ENCODE measurements around the gene KCNAB1. TPM values are rescaled to one million over a fixed set of nuclear protein-coding genes. Genes with fewer than 3 reads are reported as not detected.
"Not testable (repeated sequence)": the region's sequence is repeated elsewhere in the genome, so short reads cannot be mapped to it uniquely, and the experiment has no call there.

KCNAB1 gene
- total RNA-seq, 1 donor from 2014 or later, result 0.79 TPM

- no peaks in the 10 kb centered on the region for H3K4me1 Mint-ChIP-seq
- no peak for DNase-seq (ENCODE audit: low read depth, low spot score)
- TF ChIP-seq, protein P1, sequence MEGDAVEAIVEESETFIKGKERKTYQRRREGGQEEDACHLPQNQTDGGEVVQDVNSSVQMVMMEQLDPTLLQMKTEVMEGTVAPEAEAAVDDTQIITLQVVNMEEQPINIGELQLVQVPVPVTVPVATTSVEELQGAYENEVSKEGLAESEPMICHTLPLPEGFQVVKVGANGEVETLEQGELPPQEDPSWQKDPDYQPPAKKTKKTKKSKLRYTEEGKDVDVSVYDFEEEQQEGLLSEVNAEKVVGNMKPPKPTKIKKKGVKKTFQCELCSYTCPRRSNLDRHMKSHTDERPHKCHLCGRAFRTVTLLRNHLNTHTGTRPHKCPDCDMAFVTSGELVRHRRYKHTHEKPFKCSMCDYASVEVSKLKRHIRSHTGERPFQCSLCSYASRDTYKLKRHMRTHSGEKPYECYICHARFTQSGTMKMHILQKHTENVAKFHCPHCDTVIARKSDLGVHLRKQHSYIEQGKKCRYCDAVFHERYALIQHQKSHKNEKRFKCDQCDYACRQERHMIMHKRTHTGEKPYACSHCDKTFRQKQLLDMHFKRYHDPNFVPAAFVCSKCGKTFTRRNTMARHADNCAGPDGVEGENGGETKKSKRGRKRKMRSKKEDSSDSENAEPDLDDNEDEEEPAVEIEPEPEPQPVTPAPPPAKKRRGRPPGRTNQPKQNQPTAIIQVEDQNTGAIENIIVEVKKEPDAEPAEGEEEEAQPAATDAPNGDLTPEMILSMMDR (conservative IDR thresholded peaks at IDR 0.05), result no peak
- no peak overlapping the region for H3K4me3 Mint-ChIP-seq
- H3K36me3 Mint-ChIP-seq (ENCODE audit: low read depth), result no peaks in the 10 kb centered on the region
- no peak overlapping the region for H3K27ac Mint-ChIP-seq (ENCODE audit: unreplicated experiment)
- no peaks in the 10 kb centered on the region for H3K27me3 Mint-ChIP-seq (ENCODE audit: low read depth)
- H3K9me3 Mint-ChIP-seq, result no peaks in the 10 kb centered on the region
Measured at GRCh38 chr3:156216852-156217251, 96.5 kb downstream of the KCNAB1 start.

DNA sequence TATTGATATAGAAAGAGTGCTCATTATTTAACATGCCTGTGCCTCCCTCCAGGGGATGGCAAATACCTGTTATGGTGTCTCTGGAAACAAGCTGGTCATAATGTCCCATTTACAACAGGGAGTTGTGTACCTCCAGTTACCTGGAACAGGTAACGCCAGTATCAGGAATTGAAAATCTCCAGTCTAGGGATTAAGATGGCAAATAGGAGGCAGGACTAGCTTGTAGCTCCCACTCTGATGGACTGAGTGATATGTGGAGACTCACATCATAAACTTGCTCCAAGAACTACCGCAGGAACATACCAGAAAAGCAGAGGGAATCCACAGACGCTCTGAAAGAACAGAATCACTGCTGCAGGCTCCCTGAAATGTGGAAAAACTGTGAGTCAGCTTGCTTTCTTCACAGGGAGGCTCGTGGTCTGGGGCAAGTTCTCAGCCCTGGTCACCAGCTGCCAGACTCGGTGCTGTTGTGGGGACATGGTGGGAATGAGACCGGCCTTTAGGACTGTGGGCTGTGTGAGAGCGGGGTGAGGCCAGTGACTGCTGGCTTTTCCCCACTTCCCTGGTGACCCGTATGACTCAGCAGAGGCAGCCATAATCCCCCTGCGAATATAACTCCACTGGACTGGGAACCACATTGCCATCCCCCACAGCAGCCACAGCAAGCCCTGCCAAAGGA is 97.4 kb downstream of the KCNAB1 start:
- Mint-ChIP-seq H3K27ac (ENCODE audit: unreplicated experiment) (no peak overlapping the region), H3K4me1 (no peaks in the 10 kb centered on the region)

GRCh38 chr3:156218353-156218744 is 98.0 kb downstream of the KCNAB1 start:
- DNase-seq (ENCODE audit: low read depth, low spot score), result no peak
- no peaks in the 10 kb centered on the region for H3K36me3 Mint-ChIP-seq (ENCODE audit: low read depth)
- TF ChIP-seq, protein P1 (conservative IDR thresholded peaks at IDR 0.05), result no peak
- peaks cover 7% of the 10 kb centered on the region for H3K9me3 Mint-ChIP-seq
- H3K4me3 Mint-ChIP-seq, result no peak overlapping the region
- H3K27ac Mint-ChIP-seq (ENCODE audit: unreplicated experiment), result peak overlapping the region; percentile 72
- H3K4me1 Mint-ChIP-seq, result no peaks in the 10 kb centered on the region
- H3K27me3 Mint-ChIP-seq (ENCODE audit: low read depth), result no peaks in the 10 kb centered on the region

More for the DNA sequence above, 97.4 kb downstream of the KCNAB1 start:
- Mint-ChIP-seq H3K27me3 (ENCODE audit: low read depth) (no peaks in the 10 kb centered on the region), H3K36me3 (ENCODE audit: low read depth) (no peaks in the 10 kb centered on the region), H3K9me3 (peaks cover 4% of the 10 kb centered on the region), H3K4me3 (no peak overlapping the region)
- no peak for DNase-seq (ENCODE audit: low read depth, low spot score)
- TF ChIP-seq, protein P1 (conservative IDR thresholded peaks at IDR 0.05), result no peak

GRCh38 chr3:156222381-156222780 is 102.0 kb downstream of the KCNAB1 start:
- H3K9me3 Mint-ChIP-seq; DNase-seq (ENCODE audit: low read depth, low spot score); H3K4me3 Mint-ChIP-seq; H3K27ac Mint-ChIP-seq (ENCODE audit: unreplicated experiment); H3K4me1 Mint-ChIP-seq; H3K36me3 Mint-ChIP-seq (ENCODE audit: low read depth); H3K27me3 Mint-ChIP-seq (ENCODE audit: low read depth): not testable (repeated sequence)

DNA sequence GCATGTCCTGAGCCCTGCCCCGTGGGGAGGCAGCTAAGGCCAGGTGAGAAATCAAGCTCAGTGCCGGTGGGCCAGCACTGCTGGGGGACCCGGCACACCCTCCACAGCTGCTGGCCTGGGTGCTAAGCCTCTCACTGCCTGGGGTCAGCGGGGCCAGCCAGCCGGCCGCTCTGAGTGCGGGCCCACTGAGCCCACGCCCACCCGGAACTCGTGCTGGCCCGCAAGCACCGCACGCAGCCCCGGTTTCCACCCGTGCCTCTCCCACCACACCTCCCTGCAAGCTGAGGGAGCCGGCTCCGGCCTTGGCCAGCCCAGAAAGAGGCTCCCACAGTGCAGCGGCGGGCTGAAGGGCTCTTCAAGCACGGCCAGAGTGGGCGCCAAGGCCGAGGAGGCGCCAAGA is 103.7 kb downstream of the KCNAB1 start:
- not testable (repeated sequence) for H3K27me3 Mint-ChIP-seq (ENCODE audit: low read depth); H3K36me3 Mint-ChIP-seq (ENCODE audit: low read depth); H3K9me3 Mint-ChIP-seq; H3K4me3 Mint-ChIP-seq; H3K4me1 Mint-ChIP-seq; DNase-seq (ENCODE audit: low read depth, low spot score); H3K27ac Mint-ChIP-seq (ENCODE audit: unreplicated experiment)

DNA sequence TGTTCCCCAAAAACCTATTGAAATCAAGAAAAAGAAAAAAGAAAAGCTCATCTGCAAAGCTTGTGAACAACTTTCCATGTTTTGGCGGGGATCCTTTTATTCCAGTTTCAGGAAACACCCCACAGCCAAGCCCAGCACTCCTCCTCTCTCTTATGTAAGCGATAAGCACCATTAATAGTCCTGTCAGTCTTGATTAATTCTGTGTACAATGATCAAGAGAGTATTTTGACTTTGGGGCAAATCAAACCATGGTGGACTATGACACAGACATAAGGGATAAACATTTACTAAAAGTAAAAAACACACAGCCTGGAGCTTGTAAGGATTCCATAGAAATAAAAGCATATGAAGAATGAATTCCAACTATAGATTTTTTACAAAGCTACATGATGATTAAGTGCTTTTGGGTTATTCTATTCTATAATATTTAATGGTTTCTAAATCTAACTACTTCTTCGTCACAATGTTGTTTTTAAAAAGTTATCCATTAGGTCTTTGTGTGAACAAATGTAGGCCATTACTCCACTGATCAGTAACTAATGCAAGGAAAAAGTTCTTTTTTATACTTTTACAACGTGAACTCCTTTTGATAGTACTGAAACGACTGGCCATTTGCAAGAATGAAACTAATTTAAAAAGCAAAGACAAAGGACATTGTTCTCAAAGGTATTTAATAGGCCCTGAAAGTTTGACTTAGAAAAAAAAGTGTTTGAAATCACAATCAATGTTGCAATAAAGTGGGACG is 106.5 kb downstream of the KCNAB1 start:
- Mint-ChIP-seq H3K27me3 (ENCODE audit: low read depth) (peaks cover 7% of the 10 kb centered on the region), H3K36me3 (ENCODE audit: low read depth) (no peaks in the 10 kb centered on the region), H3K4me1 (peaks cover 4% of the 10 kb centered on the region), H3K9me3 (peaks cover 7% of the 10 kb centered on the region), H3K4me3 (no peak overlapping the region), H3K27ac (ENCODE audit: unreplicated experiment) (no peak overlapping the region)
- TF ChIP-seq, protein P1 (conservative IDR thresholded peaks at IDR 0.05), result no peak
- no peak for DNase-seq (ENCODE audit: low read depth, low spot score)

Measured in neural crest cell (in vitro differentiated cells).